Daoy (cell line): ENCODE results near the gene DZIP1. TPM values are rescaled to one million over a fixed set of nuclear protein-coding genes. Genes with fewer than 3 reads are reported as not detected.

Source experiments
- DNase-seq: peaks from one replicate; pipeline ENCODE4 v3.0.0-alpha.2; 2015; ENCODE audit warnings: low read depth
- total RNA-seq: library from RNA; depleted of rRNA; stranded (reverse); fragments of >200 nt; shearing (Covaris generic); gene quantifications from 2 replicates; pipeline ENCODE4 v1.2.3, GENCODE V29; 2014

The DZIP1 gene
- total RNA-seq, 1 experiment from 2014 or later: 14.1 TPM

- DNase-seq: no peak
These were observed 1.5 kb downstream of the DZIP1 start for GRCh38 chr13:95642999-95643398.

- DNase-seq: no peak
These were observed 2.4 kb downstream of the DZIP1 start for GRCh38 chr13:95642028-95642621.

- DNase-seq: no peak
These were observed 3.0 kb downstream of the DZIP1 start for GRCh38 chr13:95641291-95642027.

GRCh38 chr13:95636853-95637252, 7.7 kb downstream of the DZIP1 start:
- DNase-seq: no peak

- DNase-seq: no peak
These were observed 13.9 kb downstream of the DZIP1 start for GRCh38 chr13:95630593-95630992.

- no peak for DNase-seq
These were observed 15.4 kb downstream of the DZIP1 start for GRCh38 chr13:95629071-95629470.

- DNase-seq: no peak
These were observed 16.0 kb downstream of the DZIP1 start for GRCh38 chr13:95628488-95628887.

GRCh38 chr13:95627590-95627989, 16.9 kb downstream of the DZIP1 start:
- DNase-seq: no peak

- no peak for DNase-seq
These were observed 17.7 kb downstream of the DZIP1 start for GRCh38 chr13:95626768-95627167.

GRCh38 chr13:95624020-95624419, 20.5 kb downstream of the DZIP1 start:
- peak; percentile 22 for DNase-seq

- no peak for DNase-seq
These were observed 21.4 kb downstream of the DZIP1 start for GRCh38 chr13:95623141-95623540.

- no peak for DNase-seq
These were observed 23.5 kb downstream of the DZIP1 start for GRCh38 chr13:95620825-95621498.

- no peak for DNase-seq
These were observed 24.3 kb downstream of the DZIP1 start for GRCh38 chr13:95620030-95620824.

GRCh38 chr13:95615539-95615938, 29.0 kb downstream of the DZIP1 start:
- DNase-seq: no peak

- DNase-seq: no peak
These were observed 29.8 kb downstream of the DZIP1 start for GRCh38 chr13:95614641-95615245.

GRCh38 chr13:95608640-95609323, 35.7 kb downstream of the DZIP1 start:
- no peak for DNase-seq

- peak; percentile 35 for DNase-seq
These were observed 37.1 kb downstream of the DZIP1 start for GRCh38 chr13:95607366-95607765.

- no peak for DNase-seq
These were observed 38.9 kb downstream of the DZIP1 start for GRCh38 chr13:95605448-95606125.

GRCh38 chr13:95604556-95604915, 40.0 kb downstream of the DZIP1 start:
- no peak for DNase-seq

- DNase-seq: peak; percentile 50
These were observed 40.5 kb downstream of the DZIP1 start for GRCh38 chr13:95603887-95604555.
